Keratinocyte (primary cell): ENCODE measurements around the gene EPSTI1. TPM values are rescaled to one million over a fixed set of nuclear protein-coding genes. Genes with fewer than 3 reads are reported as not detected.
"Not testable (repeated sequence)": the region's sequence is repeated elsewhere in the genome, so short reads cannot be mapped to it uniquely, and the experiment has no call there.

Source experiments
- DNase-seq: peaks from one replicate; pipeline ENCODE4 v3.0.0-alpha.2; 2011; ENCODE audit warnings: low read depth, missing footprints, low spot score
- FAIRE-seq: peaks from 2 replicates; lab custom pipeline; 2011; peaks lifted over from hg19 to GRCh38; lab: Jason Lieb, UNC
- H2AFZ ChIP-seq: 2 replicates; pipeline ENCODE4 v1.6.0; 2012; ENCODE audit warnings: low read length, control low read depth, inconsistent platforms; ENCODE audit not compliant: control insufficient read depth
- H3K27ac ChIP-seq: 2 replicates; pipeline ENCODE4 v1.5.1; 2011; ENCODE audit warnings: low read length; ENCODE audit not compliant: control insufficient read depth, insufficient read depth
- H3K27me3 ChIP-seq: 3 replicates; pipeline ENCODE4 v1.6.0; 2011; ENCODE audit warnings: low read length; ENCODE audit not compliant: control insufficient read depth, insufficient read depth; ENCODE audit errors: extremely low read depth
- H3K36me3 ChIP-seq, 2 experiments: 2 replicates in 1 of 2; 3 replicates in 1 of 2; pipeline ENCODE4 v1.5.1; 2011; ENCODE audit warnings: low read length in 2 of 2, mild to moderate bottlenecking in 1 of 2; ENCODE audit not compliant: control insufficient read depth in 2 of 2, insufficient read depth in 2 of 2; ENCODE audit errors: extremely low read depth in 1 of 2
- H3K4me1 ChIP-seq: 3 replicates; pipeline ENCODE4 v1.5.1; 2011; ENCODE audit warnings: low read length; ENCODE audit not compliant: control insufficient read depth, insufficient read depth; ENCODE audit errors: extremely low read depth
- H3K4me2 ChIP-seq: 3 replicates; pipeline ENCODE4 v1.6.0; 2011; ENCODE audit warnings: low read depth, low read length; ENCODE audit not compliant: control insufficient read depth, insufficient read depth; ENCODE audit errors: extremely low read depth
- H3K4me3 ChIP-seq, 3 experiments: fragments of 200-600 bp in 1 of 3; sonication (generic) in 1 of 3; 2 replicates in 2 of 3; 3 replicates in 1 of 3; pipeline ENCODE4 v1.5.1; 2011 to 2016; ENCODE audit warnings: low read length in 3 of 3, mild to moderate bottlenecking in 3 of 3, control low read depth in 2 of 3, inconsistent platforms in 1 of 3, low read depth in 1 of 3, mixed read lengths in 1 of 3, mixed run types in 1 of 3, moderate library complexity in 1 of 3; ENCODE audit not compliant: control insufficient read depth in 2 of 3, insufficient read depth in 2 of 3; ENCODE audit errors: extremely low read depth in 1 of 3
- H3K79me2 ChIP-seq: 2 replicates; pipeline ENCODE4 v1.6.0; 2012; ENCODE audit warnings: low read length; ENCODE audit not compliant: control insufficient read depth, insufficient read depth
- H3K9ac ChIP-seq: 3 replicates; pipeline ENCODE4 v1.6.0; 2011; ENCODE audit warnings: low read length; ENCODE audit not compliant: control insufficient read depth, insufficient read depth; ENCODE audit errors: extremely low read depth
- H3K9me1 ChIP-seq: 3 replicates; pipeline ENCODE4 v1.6.0; 2011; ENCODE audit warnings: low read length; ENCODE audit not compliant: control insufficient read depth, insufficient read depth; ENCODE audit errors: extremely low read depth
- H3K9me3 ChIP-seq: 2 replicates; pipeline ENCODE4 v1.5.1; 2012; ENCODE audit warnings: low read depth, low read length; ENCODE audit not compliant: control insufficient read depth
- H4K20me1 ChIP-seq: 3 replicates; pipeline ENCODE4 v1.6.0; 2011; ENCODE audit warnings: low read length; ENCODE audit not compliant: control insufficient read depth, insufficient read depth; ENCODE audit errors: extremely low read depth
- EZH2 ChIP-seq: IDR thresholded peaks from one replicate; pipeline ENCODE4 v1.6.1; 2012; ENCODE audit warnings: inconsistent platforms, mild to moderate bottlenecking, low read length, moderate library complexity
- dilution Hi-C: fragments of 300-500 bp; cut with MboI; formaldehyde crosslinking; loops from one replicate; pipeline ENCODE4 v1.7.0; 2020; ENCODE audit warnings: low sequenced_read_pairs; ENCODE audit not compliant: extremely low pct_ligation_motif_present
- polyA plus RNA-seq, 5 experiments: library from polyadenylated mRNA; depleted of rRNA in 3 of 5; stranded (reverse) in 3 of 5; stranded (forward) in 1 of 5; unstranded in 1 of 5; fragments of >200 nt; gene quantifications; 1 replicate in 1 of 5; 2 replicates in 3 of 5; 3 replicates in 1 of 5; pipeline versions ENCODE4 v1.2.1 to v1.2.3, GENCODE V29; 2011 to 2012; ENCODE audit warnings: missing spikeins in 2 of 5, low read depth in 1 of 5, low replicate concordance in 1 of 5
- TF ChIP-seq, protein P1 (sequence below), 3 experiments: IDR thresholded peaks in 1 of 3; conservative IDR thresholded peaks in 1 of 3; optimal IDR thresholded peaks in 1 of 3; 2 replicates in 2 of 3; 3 replicates in 1 of 3; pipeline versions ENCODE3 to v1.5.1; 2011; ENCODE audit warnings: low read length in 3 of 3, mild to moderate bottlenecking in 3 of 3, moderate library complexity in 2 of 3, control low read depth in 1 of 3, inconsistent platforms in 1 of 3; ENCODE audit not compliant: insufficient read depth in 2 of 3; ENCODE audit errors: extremely low read depth in 1 of 3

EPSTI1 gene
- polyA plus RNA-seq, 1 donor (not counting 4 experiments of a cell fraction or from before 2014, with no cell fraction given): 13.0 TPM

DNA sequence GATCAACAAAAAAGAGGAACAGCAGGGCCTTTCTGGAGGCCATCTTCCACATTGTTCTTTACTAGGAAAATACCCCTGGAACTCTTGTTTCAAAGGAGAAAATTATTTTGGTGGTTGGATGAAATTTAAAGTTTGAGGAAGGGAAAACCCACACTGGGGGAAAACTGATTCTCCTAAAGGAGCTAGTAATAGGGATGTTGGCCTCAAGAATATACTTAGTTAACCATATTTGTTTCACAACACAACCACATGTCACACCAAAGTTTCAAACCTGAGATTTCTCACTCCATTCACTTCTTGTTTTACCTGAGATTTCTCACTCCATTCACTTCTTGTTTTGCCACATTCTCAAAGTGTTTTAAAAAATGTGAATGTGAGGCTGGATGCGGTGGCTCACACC lies 2.8 kb upstream of the EPSTI1 start:
- dilution Hi-C loops: no loop called here
- H3K9ac ChIP-seq: no peak overlapping the region
- no peak for FAIRE-seq
- no peak overlapping the region for H2AFZ ChIP-seq
- H3K4me2 ChIP-seq: no peak overlapping the region
- H3K36me3 ChIP-seq: no peaks in the 10 kb centered on the region
- H3K79me2 ChIP-seq: peaks cover 5% of the 10 kb centered on the region
- no peak overlapping the region for H3K4me3 ChIP-seq
- H3K27me3 ChIP-seq: no peaks in the 10 kb centered on the region
- TF ChIP-seq, protein P1, sequence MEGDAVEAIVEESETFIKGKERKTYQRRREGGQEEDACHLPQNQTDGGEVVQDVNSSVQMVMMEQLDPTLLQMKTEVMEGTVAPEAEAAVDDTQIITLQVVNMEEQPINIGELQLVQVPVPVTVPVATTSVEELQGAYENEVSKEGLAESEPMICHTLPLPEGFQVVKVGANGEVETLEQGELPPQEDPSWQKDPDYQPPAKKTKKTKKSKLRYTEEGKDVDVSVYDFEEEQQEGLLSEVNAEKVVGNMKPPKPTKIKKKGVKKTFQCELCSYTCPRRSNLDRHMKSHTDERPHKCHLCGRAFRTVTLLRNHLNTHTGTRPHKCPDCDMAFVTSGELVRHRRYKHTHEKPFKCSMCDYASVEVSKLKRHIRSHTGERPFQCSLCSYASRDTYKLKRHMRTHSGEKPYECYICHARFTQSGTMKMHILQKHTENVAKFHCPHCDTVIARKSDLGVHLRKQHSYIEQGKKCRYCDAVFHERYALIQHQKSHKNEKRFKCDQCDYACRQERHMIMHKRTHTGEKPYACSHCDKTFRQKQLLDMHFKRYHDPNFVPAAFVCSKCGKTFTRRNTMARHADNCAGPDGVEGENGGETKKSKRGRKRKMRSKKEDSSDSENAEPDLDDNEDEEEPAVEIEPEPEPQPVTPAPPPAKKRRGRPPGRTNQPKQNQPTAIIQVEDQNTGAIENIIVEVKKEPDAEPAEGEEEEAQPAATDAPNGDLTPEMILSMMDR (optimal IDR thresholded peaks at IDR 0.05 in 1 of 3, IDR thresholded peaks at IDR 0.05 in 1 of 3, conservative IDR thresholded peaks at IDR 0.05 in 1 of 3; ENCODE audit: extremely low read depth in 1 of 3, insufficient read depth in 2 of 3, low read length in 3 of 3): no peak
- TF ChIP-seq EZH2: no peak
- no peak for DNase-seq
- H3K27ac ChIP-seq: no peak overlapping the region
- H4K20me1 ChIP-seq: no peaks in the 10 kb centered on the region
- H3K9me1 ChIP-seq: no peaks in the 10 kb centered on the region
- no peaks in the 10 kb centered on the region for H3K9me3 ChIP-seq
- H3K4me1 ChIP-seq: peaks cover 41% of the 10 kb centered on the region

DNA sequence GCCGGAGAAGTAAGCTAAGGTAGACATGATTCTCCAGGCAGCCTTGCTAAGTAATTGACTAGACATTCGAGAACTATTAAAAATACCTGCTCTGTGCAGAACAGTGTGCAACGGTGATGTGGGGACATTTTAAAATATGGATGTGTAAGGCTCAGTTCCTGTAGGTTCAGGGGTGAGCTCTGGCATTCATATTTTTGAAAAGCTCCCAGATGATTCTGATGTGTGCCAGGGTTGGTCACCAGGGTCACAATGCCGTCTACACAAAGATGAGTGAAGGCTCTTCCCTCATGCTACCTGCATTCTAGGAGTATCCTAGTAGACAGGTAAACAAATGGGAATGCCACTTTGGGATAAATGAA lies 702 bp upstream of the EPSTI1 start:
- peak overlapping the region; percentile 73 for H3K27ac ChIP-seq
- no peaks in the 10 kb centered on the region for H4K20me1 ChIP-seq
- FAIRE-seq: no peak
- H3K27me3 ChIP-seq: no peaks in the 10 kb centered on the region
- DNase-seq: no peak
- H3K9me3 ChIP-seq: no peaks in the 10 kb centered on the region
- peak overlapping the region; percentile 85 for H3K9ac ChIP-seq
- TF ChIP-seq, protein P1 (optimal IDR thresholded peaks at IDR 0.05 in 1 of 3, IDR thresholded peaks at IDR 0.05 in 1 of 3, conservative IDR thresholded peaks at IDR 0.05 in 1 of 3; ENCODE audit: extremely low read depth in 1 of 3, insufficient read depth in 2 of 3, low read length in 3 of 3): no peak
- no peak for TF ChIP-seq EZH2
- H3K36me3 ChIP-seq: no peaks in the 10 kb centered on the region
- peaks cover 5% of the 10 kb centered on the region for H3K79me2 ChIP-seq
- peak overlapping the region; percentile 65 for H3K4me2 ChIP-seq
- peaks cover 41% of the 10 kb centered on the region for H3K4me1 ChIP-seq
- peak overlapping the region; percentile 60 for H2AFZ ChIP-seq
- dilution Hi-C loops: no loop called here
- peak overlapping the region in 2 of 3 experiments; percentile 36 to 59 for H3K4me3 ChIP-seq
- no peaks in the 10 kb centered on the region for H3K9me1 ChIP-seq

DNA sequence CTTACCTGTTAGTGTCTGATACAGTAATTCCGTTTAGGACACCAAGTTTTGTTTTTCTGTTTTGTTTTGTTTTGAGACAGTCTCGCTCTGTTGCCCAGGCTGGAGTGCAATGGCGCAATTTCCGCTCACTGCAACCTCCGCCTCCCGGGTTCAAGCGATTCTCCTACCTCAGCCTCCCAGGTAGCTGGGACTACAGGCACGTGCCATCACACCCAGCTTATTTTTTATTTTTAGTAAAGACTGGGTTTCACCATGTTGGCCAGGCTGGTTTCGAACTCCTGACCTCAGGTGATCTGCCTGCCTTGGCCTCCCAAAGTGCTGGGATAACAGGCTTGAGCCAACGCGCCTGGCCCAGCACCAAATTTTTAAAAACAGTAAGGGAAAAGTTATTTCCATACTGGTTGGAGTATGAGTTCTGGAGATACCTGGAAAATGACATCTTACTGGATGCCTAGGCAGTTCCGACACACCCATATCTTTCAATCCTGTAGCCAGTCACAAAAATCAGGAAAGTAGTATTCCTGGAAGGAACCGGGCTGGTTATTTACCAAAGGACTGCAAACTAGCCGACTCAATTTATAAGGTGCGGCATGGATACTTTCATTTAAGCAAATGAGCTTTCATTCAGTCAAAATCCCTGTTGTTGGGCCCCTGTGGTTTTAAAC lies 676 bp downstream of the EPSTI1 start:
- H2AFZ ChIP-seq: peak overlapping the region; percentile 60
- dilution Hi-C loops, H3K27me3 ChIP-seq, FAIRE-seq, H3K9me1 ChIP-seq, H3K9me3 ChIP-seq, H4K20me1 ChIP-seq, H3K36me3 ChIP-seq, DNase-seq, H3K79me2 ChIP-seq: not testable (repeated sequence)
- peak overlapping the region; percentile 36 to 59 (median 40) for H3K4me3 ChIP-seq
- H3K9ac ChIP-seq: peak overlapping the region; percentile 85
- H3K4me2 ChIP-seq: peak overlapping the region; percentile 65
- peaks cover 28% of the 10 kb centered on the region for H3K4me1 ChIP-seq
- peak overlapping the region; percentile 73 for H3K27ac ChIP-seq
